HepG2 (cell line): ENCODE results near the gene TMC8. TPM values are rescaled to one million over a fixed set of nuclear protein-coding genes. Genes with fewer than 3 reads are reported as not detected.

Source experiments
- DDIT3 ChIP-seq: sonication (generic); formaldehyde crosslinking; IDR thresholded peaks from 2 replicates; pipeline ENCODE4 v1.4.0; 2020; ENCODE audit warnings: mild to moderate bottlenecking, missing genetic modification reagents
- ELK4 ChIP-seq: sonication (generic); formaldehyde crosslinking; IDR thresholded peaks from 2 replicates; pipeline ENCODE4 v1.9.0; 2021; ENCODE audit warnings: missing genetic modification reagents, borderline replicate concordance
- KDM5B ChIP-seq: sonication (generic); formaldehyde crosslinking; IDR thresholded peaks from 2 replicates; pipeline ENCODE4 v1.4.0; 2020; ENCODE audit warnings: missing genetic modification reagents, mild to moderate bottlenecking, borderline replicate concordance
- MAFK ChIP-seq, 2 experiments: IDR thresholded peaks in 1 of 2; conservative IDR thresholded peaks in 1 of 2; 2 replicates each; pipeline ENCODE4 v1.6.1; 2011; ENCODE audit warnings: improper control_type of control experiment in 2 of 2, low read length in 2 of 2
- MYNN ChIP-seq: sonication (generic); formaldehyde crosslinking; IDR thresholded peaks from 2 replicates; pipeline ENCODE4 v1.4.0; 2020; ENCODE audit warnings: mild to moderate bottlenecking, low read depth, missing genetic modification reagents
- MYPOP ChIP-seq: sonication (generic); formaldehyde crosslinking; IDR thresholded peaks from 2 replicates; pipeline ENCODE4 v1.8.1; 2023; ENCODE audit warnings: mild to moderate bottlenecking, moderate library complexity, missing genetic modification reagents
- NFIC ChIP-seq: IDR thresholded peaks from 2 replicates; pipeline ENCODE4 v1.6.1; 2012; ENCODE audit warnings: mild to moderate bottlenecking, low read length, inconsistent platforms
- RAD21 ChIP-seq: fragments of 450-650 bp; formaldehyde crosslinking; IDR thresholded peaks from 2 replicates; pipeline ENCODE4 v1.5.0; 2020; ENCODE audit warnings: mild to moderate bottlenecking
- RFX5 ChIP-seq: IDR thresholded peaks from 2 replicates; pipeline ENCODE4 v1.6.1; 2011; ENCODE audit warnings: low read depth, low read length, improper control_type of control experiment
- TCF7L2 ChIP-seq: IDR thresholded peaks from 2 replicates; pipeline ENCODE4 v1.6.1; 2011; ENCODE audit warnings: mild to moderate bottlenecking, low read depth, low read length, moderate library complexity
- ZMYM2 ChIP-seq: sonication (generic); formaldehyde crosslinking; IDR thresholded peaks from 2 replicates; pipeline ENCODE4 v1.8.0; 2022; ENCODE audit warnings: mild to moderate bottlenecking, missing genetic modification reagents
- ZNF260 ChIP-seq: sonication (generic); formaldehyde crosslinking; IDR thresholded peaks from 2 replicates; pipeline ENCODE4 v1.4.0; 2020; ENCODE audit warnings: missing genetic modification reagents, low read depth, mild to moderate bottlenecking, borderline replicate concordance
- ZNF501 ChIP-seq: sonication (generic); formaldehyde crosslinking; IDR thresholded peaks from 2 replicates; pipeline ENCODE4 v1.5.1; 2020; ENCODE audit warnings: mild to moderate bottlenecking, moderate library complexity, missing genetic modification reagents
- ZNF569 ChIP-seq: sonication (generic); formaldehyde crosslinking; IDR thresholded peaks from 2 replicates; pipeline ENCODE4 v1.5.0; 2020; ENCODE audit warnings: mild to moderate bottlenecking, missing genetic modification reagents, moderate library complexity, borderline replicate concordance
- ZNF687 ChIP-seq: sonication (generic); formaldehyde crosslinking; IDR thresholded peaks from 2 replicates; pipeline ENCODE4 v1.5.1; 2020; ENCODE audit warnings: mild to moderate bottlenecking, missing genetic modification reagents, moderate library complexity
- ZNF740 ChIP-seq: sonication (generic); formaldehyde crosslinking; IDR thresholded peaks from 2 replicates; pipeline ENCODE4 v1.4.0; 2020; ENCODE audit warnings: missing genetic modification reagents
- ZNF777 ChIP-seq: sonication (generic); formaldehyde crosslinking; IDR thresholded peaks from 2 replicates; pipeline ENCODE4 v1.4.0; 2020; ENCODE audit warnings: missing genetic modification reagents
- ZNF788 ChIP-seq: sonication (generic); formaldehyde crosslinking; IDR thresholded peaks from 2 replicates; pipeline ENCODE4 v1.5.0; 2020; ENCODE audit warnings: mild to moderate bottlenecking, missing genetic modification reagents, borderline replicate concordance
- polyA plus RNA-seq, 8 experiments: library from polyadenylated mRNA; depleted of rRNA in 3 of 8; stranded (reverse) in 7 of 8; unstranded in 1 of 8; fragments of >200 nt; fragmentation: Illumina TruSeq in 4 of 8; extraction: Trizol in 4 of 8; gene quantifications; 2 replicates each; pipeline versions ENCODE4 v1.2.1 to v1.2.3, GENCODE V29; 2011 to 2016; ENCODE audit warnings: low read depth in 4 of 8, missing spikeins in 1 of 8, mixed read lengths in 1 of 8; ENCODE audit not compliant: insufficient read depth in 1 of 8
- total RNA-seq, 5 experiments: library from RNA; depleted of rRNA; stranded (reverse); fragments of >200 nt; fragmentation: Illumina TruSeq; extraction: Trizol; gene quantifications; 2 replicates each; pipeline ENCODE4 v1.2.3, GENCODE V29; 2016; ENCODE audit warnings: low read depth in 1 of 5
- TF ChIP-seq, protein P1 (sequence below): sonication (generic); formaldehyde crosslinking; IDR thresholded peaks from 2 replicates; pipeline ENCODE4 v1.4.0; 2020; ENCODE audit warnings: missing genetic modification reagents, low read depth, mild to moderate bottlenecking, borderline replicate concordance
- TF ChIP-seq, protein P2 (sequence below): sonication (generic); formaldehyde crosslinking; IDR thresholded peaks from 2 replicates; pipeline ENCODE4 v1.8.0; 2023; ENCODE audit warnings: mild to moderate bottlenecking, missing genetic modification reagents

Gene TMC8
- total and polyA plus RNA-seq, 2 of the 13 experiments (the other 11 are each of a cell fraction or from before 2014, with no cell fraction given), result 0.53 to 7.8 TPM

DNA sequence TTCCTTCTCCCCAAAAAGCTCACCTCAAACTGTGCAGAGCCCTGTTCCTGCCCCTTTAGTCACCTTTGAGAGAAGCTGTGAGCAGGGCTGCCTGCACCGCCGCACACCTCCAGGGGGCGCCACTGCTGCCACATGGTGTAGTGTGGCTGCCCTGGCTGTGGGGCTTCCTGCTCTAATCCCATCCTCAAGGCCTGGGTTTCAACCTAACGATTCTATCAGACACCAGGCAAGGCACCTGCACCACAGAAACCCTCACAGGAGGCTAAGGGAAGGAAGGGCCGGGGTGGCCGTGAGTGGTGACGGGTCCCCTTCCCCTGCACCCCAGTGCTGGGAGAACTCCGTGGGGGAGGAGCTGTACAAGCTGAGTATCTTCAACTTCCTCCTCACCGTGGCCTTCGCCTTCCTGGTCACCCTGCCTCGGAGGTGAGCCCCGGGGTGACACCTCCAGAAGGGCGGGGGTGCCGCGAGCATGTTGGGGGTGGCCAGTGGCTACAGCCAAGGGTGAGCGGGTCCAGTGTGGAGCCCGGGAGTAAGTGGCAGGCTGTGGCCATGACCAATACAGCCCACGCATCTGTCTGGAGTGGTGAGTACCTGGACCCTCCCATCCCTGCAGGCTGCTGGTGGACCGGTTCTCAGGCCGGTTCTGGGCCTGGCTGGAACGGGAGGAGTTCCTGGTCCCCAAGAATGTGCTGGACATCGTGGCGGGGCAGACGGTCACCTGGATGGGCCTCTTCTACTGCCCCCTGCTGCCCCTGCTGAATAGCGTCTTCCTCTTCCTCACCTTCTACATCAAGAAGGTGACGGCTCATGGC lies 7.0 kb downstream of the TMC8 start (continued):
- TF ChIP-seq ZNF740 (CRISPR knock-in tag), result no peak
- TF ChIP-seq ZNF501 (CRISPR knock-in tag), result no peak
- TF ChIP-seq, protein P1, sequence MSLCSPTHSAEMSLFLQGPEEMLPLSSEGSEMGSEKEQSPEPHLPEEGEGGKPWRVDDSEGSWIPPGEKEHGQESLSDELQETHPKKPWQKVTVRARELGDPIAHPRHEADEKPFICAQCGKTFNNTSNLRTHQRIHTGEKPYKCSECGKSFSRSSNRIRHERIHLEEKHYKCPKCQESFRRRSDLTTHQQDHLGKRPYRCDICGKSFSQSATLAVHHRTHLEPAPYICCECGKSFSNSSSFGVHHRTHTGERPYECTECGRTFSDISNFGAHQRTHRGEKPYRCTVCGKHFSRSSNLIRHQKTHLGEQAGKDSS, result no peak
- TF ChIP-seq ELK4, result no peak
- TF ChIP-seq ZNF788 (CRISPR knock-in tag), result peak; percentile 55; the same call in 1 of the 2 replicates
- no peak for TF ChIP-seq ZNF777 (CRISPR knock-in tag)
- no peak for TF ChIP-seq TCF7L2
- TF ChIP-seq RAD21 (CRISPR knock-in tag), result peak; percentile 56; the same call in 1 of the 2 replicates
- TF ChIP-seq MYPOP (CRISPR knock-in tag), result no peak
- TF ChIP-seq MYNN (CRISPR knock-in tag), result no peak
- no peak for TF ChIP-seq RFX5
- TF ChIP-seq NFIC, result no peak
- TF ChIP-seq ZNF569, result no peak
- no peak for TF ChIP-seq ZMYM2
- TF ChIP-seq DDIT3 (CRISPR knock-in tag), result no peak
- peak; percentile 60 for TF ChIP-seq KDM5B (CRISPR knock-in tag)
- peak; percentile 52 for TF ChIP-seq ZNF687 (CRISPR knock-in tag)
- no peak for TF ChIP-seq ZNF260
- TF ChIP-seq MAFK (conservative IDR thresholded peaks at IDR 0.05 in 1 of 2, IDR thresholded peaks at IDR 0.05 in 1 of 2; ENCODE audit: low read length in 2 of 2), result no peak
- TF ChIP-seq, protein P2, sequence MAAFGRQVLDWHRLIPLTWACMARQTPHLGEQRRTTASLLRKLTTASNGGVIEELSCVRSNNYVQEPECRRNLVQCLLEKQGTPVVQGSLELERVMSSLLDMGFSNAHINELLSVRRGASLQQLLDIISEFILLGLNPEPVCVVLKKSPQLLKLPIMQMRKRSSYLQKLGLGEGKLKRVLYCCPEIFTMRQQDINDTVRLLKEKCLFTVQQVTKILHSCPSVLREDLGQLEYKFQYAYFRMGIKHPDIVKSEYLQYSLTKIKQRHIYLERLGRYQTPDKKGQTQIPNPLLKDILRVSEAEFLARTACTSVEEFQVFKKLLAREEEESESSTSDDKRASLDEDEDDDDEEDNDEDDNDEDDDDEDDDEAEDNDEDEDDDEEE (CRISPR knock-in tag), result no peak
